Sigmoid colon (tissue), 7 donors: ENCODE data around the gene CTNNAL1. TPM values are rescaled to one million over a fixed set of nuclear protein-coding genes. Genes with fewer than 3 reads are reported as not detected.

Source experiments
- DNase-seq: peaks from one replicate; pipeline ENCODE4 v3.0.0-alpha.2; 2019
- H3K27ac ChIP-seq, 4 donors: fragments of 200-600 bp; sonication (generic); one replicate each; pipeline ENCODE4 v1.5.1; 2016 to 2019; ENCODE audit warnings: mild to moderate bottlenecking in 1 of 4
- H3K27me3 ChIP-seq, 3 donors: fragments of 200-600 bp; sonication (generic); one replicate each; pipeline ENCODE4 v1.5.1; 2019; ENCODE audit warnings: mild to moderate bottlenecking in 1 of 3
- H3K36me3 ChIP-seq, 4 donors: fragments of 200-600 bp; sonication (generic); one replicate each; pipeline ENCODE4 v1.5.1; 2016 to 2019
- H3K4me1 ChIP-seq, 4 donors: fragments of 200-600 bp; sonication (generic); one replicate each; pipeline ENCODE4 v1.5.1; 2017 to 2019
- H3K4me3 ChIP-seq, 4 donors: fragments of 200-600 bp; sonication (generic); one replicate each; pipeline ENCODE4 v1.5.1; 2017 to 2019; ENCODE audit warnings: mild to moderate bottlenecking in 2 of 4, moderate library complexity in 1 of 4
- H3K9me3 ChIP-seq, 4 donors: fragments of 200-600 bp in 3 of 4; sonication (generic) in 3 of 4; one replicate each; pipeline versions ENCODE4 v1.5.1 to v1.6.1; 2013 to 2019
- EP300 ChIP-seq, 4 donors: sonication (generic); formaldehyde crosslinking; IDR thresholded peaks; one replicate each; pipeline ENCODE4 v1.6.1; 2017; ENCODE audit warnings: antibody characterized with exemption in 4 of 4
- POLR2AphosphoS5 ChIP-seq, 4 donors: sonication (generic); formaldehyde crosslinking; IDR thresholded peaks; one replicate each; pipeline ENCODE4 v1.6.1; 2017; ENCODE audit warnings: antibody characterized with exemption in 4 of 4
- WGBS, 2 donors: extraction: QIAGEN DNeasy Blood & Tissue Kit; methylation state at CpG; one replicate each; pipeline ENCODE4 v1.1.7; 2013; 5-methylcytosine and 5-hydroxymethylcytosine counted together
- intact Hi-C: fragments of 100-400 bp; cut with DNase I; formaldehyde crosslinking; loops from one replicate; pipeline ENCODE4 v1.15.1; 2023
- polyA plus RNA-seq, 3 donors: library from polyadenylated mRNA; stranded (reverse); fragments of 200-250 nt; gene quantifications; one replicate each; pipeline ENCODE4 v1.2.3, GENCODE V29; 2013
- small RNA-seq, 3 donors: library from RNA; depleted of rRNA; stranded (forward); fragments of <200 nt; gene quantifications; one replicate each; pipeline ENCODE3, GENCODE V24; 2016
- total RNA-seq, 4 donors: library from RNA; depleted of rRNA; stranded (reverse); fragments of >200 nt; gene quantifications; one replicate each; pipeline ENCODE4 v1.1.0, GENCODE V29; 2016
- TF ChIP-seq, protein P1 (sequence below), 4 experiments: fragments of 450-650 bp in 3 of 4; fragments of 200-600 bp in 1 of 4; IDR thresholded peaks; one replicate each; pipeline ENCODE4 v1.5.1; 2016 to 2019; ENCODE audit warnings: antibody characterized with exemption in 4 of 4, mild to moderate bottlenecking in 3 of 4, moderate library complexity in 2 of 4
- donor health status: healthy with polysubstance abuse.
- donor health status: Bipolar disorder and iron deficiency.
- donor health status: healthy.

Gene CTNNAL1
- total and polyA plus RNA-seq, 7 donors: 18.7 to 56.8 (median 36.4) TPM

DNA sequence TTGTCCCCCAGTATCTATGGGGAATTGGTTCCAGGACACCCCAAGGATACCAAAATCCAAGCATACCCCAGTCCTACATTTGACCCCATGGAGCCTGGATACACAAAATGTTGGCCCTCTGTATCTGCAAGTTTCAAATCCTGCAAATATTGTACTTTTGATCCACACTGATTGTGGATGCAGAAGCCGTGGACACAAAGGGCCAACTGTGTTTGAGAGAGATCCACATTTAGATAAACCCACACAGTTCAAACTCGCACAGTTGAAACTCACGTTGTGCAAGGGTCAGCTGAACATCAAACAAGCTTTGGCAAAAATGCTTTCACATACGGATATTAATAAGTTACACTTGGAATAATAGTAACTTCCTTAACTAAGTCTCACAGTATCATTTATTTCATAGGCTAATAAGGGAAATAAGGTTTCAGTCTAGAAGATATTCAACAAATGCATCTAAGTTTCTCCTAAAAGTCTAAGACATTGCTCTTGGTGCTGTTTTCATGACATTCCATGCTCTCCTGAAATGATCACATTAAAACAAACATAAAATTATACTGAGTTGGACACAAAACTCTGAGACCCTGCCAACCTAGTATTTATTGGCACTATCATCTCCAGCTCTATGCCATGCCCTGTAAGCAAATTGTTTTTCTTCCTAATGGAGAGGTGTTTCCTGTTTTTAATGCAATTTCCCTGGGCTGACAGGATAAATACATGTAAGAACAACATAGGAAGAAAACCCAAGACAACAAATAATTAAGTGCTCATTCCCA lies 118.9 kb downstream of the CTNNAL1 start:
- intact Hi-C loops: no loop called here
- WGBS, 2 donors: 93% methylated on average over 4 of the region's 4 CpGs
- Histone ChIP-seq H3K36me3 (peaks cover 23 to 100% (median 65%) of the 10 kb centered on the region in 4 donors), H3K27ac (no peak overlapping the region), H3K9me3 (no peaks in the 10 kb centered on the region), H3K4me3 (no peak overlapping the region), H3K4me1 (no peaks in the 10 kb centered on the region), H3K27me3 (no peaks in the 10 kb centered on the region)
- TF ChIP-seq EP300 (IDR thresholded peaks at IDR 0.05) (no peak), POLR2AphosphoS5 (IDR thresholded peaks at IDR 0.05) (no peak)
- TF ChIP-seq, protein P1, sequence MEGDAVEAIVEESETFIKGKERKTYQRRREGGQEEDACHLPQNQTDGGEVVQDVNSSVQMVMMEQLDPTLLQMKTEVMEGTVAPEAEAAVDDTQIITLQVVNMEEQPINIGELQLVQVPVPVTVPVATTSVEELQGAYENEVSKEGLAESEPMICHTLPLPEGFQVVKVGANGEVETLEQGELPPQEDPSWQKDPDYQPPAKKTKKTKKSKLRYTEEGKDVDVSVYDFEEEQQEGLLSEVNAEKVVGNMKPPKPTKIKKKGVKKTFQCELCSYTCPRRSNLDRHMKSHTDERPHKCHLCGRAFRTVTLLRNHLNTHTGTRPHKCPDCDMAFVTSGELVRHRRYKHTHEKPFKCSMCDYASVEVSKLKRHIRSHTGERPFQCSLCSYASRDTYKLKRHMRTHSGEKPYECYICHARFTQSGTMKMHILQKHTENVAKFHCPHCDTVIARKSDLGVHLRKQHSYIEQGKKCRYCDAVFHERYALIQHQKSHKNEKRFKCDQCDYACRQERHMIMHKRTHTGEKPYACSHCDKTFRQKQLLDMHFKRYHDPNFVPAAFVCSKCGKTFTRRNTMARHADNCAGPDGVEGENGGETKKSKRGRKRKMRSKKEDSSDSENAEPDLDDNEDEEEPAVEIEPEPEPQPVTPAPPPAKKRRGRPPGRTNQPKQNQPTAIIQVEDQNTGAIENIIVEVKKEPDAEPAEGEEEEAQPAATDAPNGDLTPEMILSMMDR (IDR thresholded peaks at IDR 0.05): no peak
- no peak for DNase-seq

Small RNA genes lying within 50 kb of the gene (small RNA-seq; reads per million reads assigned to genes)
- 0 to 0.24 (median 0.22) reads per million in 3 donors for gene MIR32
- 0 reads per million in 3 donors for gene RF00019

Other genes starting within 250 kb of the CTNNAL1 start
- gene ACTL7B, start 157.5 kb downstream of the CTNNAL1 start, total RNA-seq: under 1 TPM in 1 of 4 donors, not detected in 3; 0.27 TPM
- not detected for gene ACTL7B, start 157.5 kb downstream of the CTNNAL1 start, polyA plus RNA-seq
- not detected for gene ACTL7A, start 151.2 kb downstream of the CTNNAL1 start, total RNA-seq
- not detected for gene ACTL7A, start 151.2 kb downstream of the CTNNAL1 start, polyA plus RNA-seq
- 10 to 100 TPM; 11.0 to 17.2 (median 15.3) TPM for gene ELP1, start 79.4 kb downstream of the CTNNAL1 start, total RNA-seq
- gene ELP1, start 79.4 kb downstream of the CTNNAL1 start, polyA plus RNA-seq: 10 to 100 TPM in 1 of 3 donors, 1 to 10 TPM in 2; 3.9 to 10.7 (median 7.8) TPM
- gene ABITRAM, start 79.1 kb downstream of the CTNNAL1 start, total RNA-seq: 10 to 100 TPM in 2 of 4 donors, 1 to 10 TPM in 2; 5.6 to 12.5 (median 8.2) TPM
- 10 to 100 TPM; 11.8 to 18.3 (median 13.2) TPM for gene ABITRAM, start 79.1 kb downstream of the CTNNAL1 start, polyA plus RNA-seq
- 100 to 1,000 TPM in 2 of 4 donors, 10 to 100 TPM in 2; 90.7 to 105 (median 99.5) TPM for gene TMEM245, start 106.4 kb upstream of the CTNNAL1 start, total RNA-seq
- gene TMEM245, start 106.4 kb upstream of the CTNNAL1 start, polyA plus RNA-seq: 10 to 100 TPM in 1 of 3 donors, 1 to 10 TPM in 2; 1.8 to 12.9 (median 4.2) TPM
- gene FRRS1L, start 153.8 kb upstream of the CTNNAL1 start, total RNA-seq: 1 to 10 TPM; 2.3 to 4.5 (median 3.3) TPM
- under 1 TPM in 2 of 3 donors, not detected in 1; 0.23 to 0.61 TPM for gene FRRS1L, start 153.8 kb upstream of the CTNNAL1 start, polyA plus RNA-seq